ENCODE measurements around the gene LNP1. TPM values are rescaled to one million over a fixed set of nuclear protein-coding genes. Genes with fewer than 3 reads are reported as not detected.

The LNP1 gene
- total RNA-seq, 2 donors from 2014 or later = 0.73 to 3.4 TPM

DNA sequence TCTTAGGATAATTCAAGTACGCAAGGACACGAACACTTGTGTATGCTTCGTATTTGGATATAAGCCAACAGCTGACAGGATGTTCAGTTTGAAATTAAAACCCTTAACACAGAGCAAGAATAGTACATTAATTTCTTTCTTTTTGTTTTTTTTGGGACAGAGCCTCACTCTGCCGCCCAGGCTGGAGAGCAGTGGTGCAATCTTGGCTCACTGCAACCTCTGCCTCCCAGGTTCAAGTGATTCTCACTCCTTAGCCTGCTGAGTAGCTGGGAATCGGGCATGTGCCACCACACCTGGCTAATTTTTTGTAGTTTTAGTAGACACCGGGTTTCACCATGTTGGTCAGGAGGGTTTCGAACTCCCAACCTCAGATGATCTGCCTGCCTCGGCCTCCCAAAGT is 32.9 kb upstream of the LNP1 start:
- no peak for TF ChIP-seq POLR2A (IDR thresholded peaks at IDR 0.05)
- TF ChIP-seq, protein P1, sequence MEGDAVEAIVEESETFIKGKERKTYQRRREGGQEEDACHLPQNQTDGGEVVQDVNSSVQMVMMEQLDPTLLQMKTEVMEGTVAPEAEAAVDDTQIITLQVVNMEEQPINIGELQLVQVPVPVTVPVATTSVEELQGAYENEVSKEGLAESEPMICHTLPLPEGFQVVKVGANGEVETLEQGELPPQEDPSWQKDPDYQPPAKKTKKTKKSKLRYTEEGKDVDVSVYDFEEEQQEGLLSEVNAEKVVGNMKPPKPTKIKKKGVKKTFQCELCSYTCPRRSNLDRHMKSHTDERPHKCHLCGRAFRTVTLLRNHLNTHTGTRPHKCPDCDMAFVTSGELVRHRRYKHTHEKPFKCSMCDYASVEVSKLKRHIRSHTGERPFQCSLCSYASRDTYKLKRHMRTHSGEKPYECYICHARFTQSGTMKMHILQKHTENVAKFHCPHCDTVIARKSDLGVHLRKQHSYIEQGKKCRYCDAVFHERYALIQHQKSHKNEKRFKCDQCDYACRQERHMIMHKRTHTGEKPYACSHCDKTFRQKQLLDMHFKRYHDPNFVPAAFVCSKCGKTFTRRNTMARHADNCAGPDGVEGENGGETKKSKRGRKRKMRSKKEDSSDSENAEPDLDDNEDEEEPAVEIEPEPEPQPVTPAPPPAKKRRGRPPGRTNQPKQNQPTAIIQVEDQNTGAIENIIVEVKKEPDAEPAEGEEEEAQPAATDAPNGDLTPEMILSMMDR (IDR thresholded peaks at IDR 0.05) = no peak
- no peak for TF ChIP-seq POLR2AphosphoS5 (IDR thresholded peaks at IDR 0.05)
- H3K27ac ChIP-seq = no peak overlapping the region
- H3K27me3 ChIP-seq (replicated peaks; ENCODE audit: insufficient read depth) = no peaks in the 10 kb centered on the region
- H3K4me1 ChIP-seq (replicated peaks) = no peaks in the 10 kb centered on the region
- peaks cover 2 to 5% of the 10 kb centered on the region in 2 donors for H3K36me3 ChIP-seq
- intact Hi-C loops (cut with DNase I) = no loop called here
- WGBS = 83% methylated on average over 8 of the region's 8 CpGs
- no peaks in the 10 kb centered on the region for H3K9me3 ChIP-seq
- no peak overlapping the region for H3K4me3 ChIP-seq
- no peak for DNase-seq (ENCODE audit: low spot score)

DNA sequence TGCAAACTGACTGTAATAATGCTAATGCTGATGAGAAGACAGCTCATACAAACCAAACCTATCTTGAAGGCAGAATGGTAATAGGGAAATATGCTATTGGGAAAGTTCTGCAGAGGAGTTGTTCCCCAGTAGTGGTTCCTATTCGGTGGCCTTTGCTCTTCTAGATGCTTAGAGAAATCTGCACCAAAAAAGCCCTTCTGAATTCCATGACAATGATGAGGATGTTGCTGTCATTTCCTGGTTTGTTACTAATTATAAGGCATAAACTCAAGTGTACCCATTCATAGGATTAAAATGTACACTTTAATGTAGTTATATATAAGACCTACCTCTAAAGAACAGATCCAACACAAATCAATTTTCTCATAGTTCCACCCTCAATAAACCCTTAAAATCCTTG is 30.6 kb upstream of the LNP1 start:
- Histone ChIP-seq H3K36me3 (peaks cover 2 to 5% of the 10 kb centered on the region in 2 donors), H3K4me1 (replicated peaks) (no peaks in the 10 kb centered on the region), H3K27me3 (replicated peaks; ENCODE audit: insufficient read depth) (no peaks in the 10 kb centered on the region), H3K4me3 (no peak overlapping the region), H3K9me3 (no peaks in the 10 kb centered on the region), H3K27ac (no peak overlapping the region)
- no peak for TF ChIP-seq POLR2AphosphoS5 (IDR thresholded peaks at IDR 0.05)
- TF ChIP-seq, protein P1 (IDR thresholded peaks at IDR 0.05) = no peak
- TF ChIP-seq POLR2A (IDR thresholded peaks at IDR 0.05) = no peak
- 97% methylated on average over 1 of the region's 1 CpG for WGBS
- DNase-seq (ENCODE audit: low spot score) = no peak
- intact Hi-C loops (cut with DNase I) = no loop called here

DNA sequence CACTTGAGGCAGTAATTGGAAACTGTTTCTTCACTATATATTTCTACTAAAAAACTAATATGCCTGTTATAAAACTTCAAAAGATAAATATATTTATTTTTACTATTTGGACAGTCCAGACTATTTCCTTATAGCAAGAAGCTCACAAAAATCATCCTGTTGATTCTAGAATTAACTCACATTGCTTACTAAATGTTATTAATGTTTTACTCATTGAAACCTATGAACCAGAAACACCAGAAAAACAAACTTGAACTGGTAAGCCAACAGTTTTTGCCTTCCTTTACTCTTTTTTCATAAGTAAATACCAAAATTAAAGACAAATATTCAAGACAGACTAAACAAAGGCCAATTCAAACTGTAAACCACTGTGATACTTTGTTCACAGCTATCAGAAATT is 26.8 kb upstream of the LNP1 start:
- peaks cover 0 to 2% of the 10 kb centered on the region in 2 donors for H3K36me3 ChIP-seq
- H3K27me3 ChIP-seq (replicated peaks; ENCODE audit: insufficient read depth) = no peaks in the 10 kb centered on the region
- no peak overlapping the region for H3K4me3 ChIP-seq
- intact Hi-C loops (cut with DNase I) = no loop called here
- H3K9me3 ChIP-seq = no peaks in the 10 kb centered on the region
- H3K4me1 ChIP-seq (replicated peaks) = no peaks in the 10 kb centered on the region
- no peak overlapping the region for H3K27ac ChIP-seq
- TF ChIP-seq POLR2A (IDR thresholded peaks at IDR 0.05) (no peak), POLR2AphosphoS5 (IDR thresholded peaks at IDR 0.05) (no peak)
- TF ChIP-seq, protein P1 (IDR thresholded peaks at IDR 0.05) = no peak
- DNase-seq (ENCODE audit: low spot score) = no peak

DNA sequence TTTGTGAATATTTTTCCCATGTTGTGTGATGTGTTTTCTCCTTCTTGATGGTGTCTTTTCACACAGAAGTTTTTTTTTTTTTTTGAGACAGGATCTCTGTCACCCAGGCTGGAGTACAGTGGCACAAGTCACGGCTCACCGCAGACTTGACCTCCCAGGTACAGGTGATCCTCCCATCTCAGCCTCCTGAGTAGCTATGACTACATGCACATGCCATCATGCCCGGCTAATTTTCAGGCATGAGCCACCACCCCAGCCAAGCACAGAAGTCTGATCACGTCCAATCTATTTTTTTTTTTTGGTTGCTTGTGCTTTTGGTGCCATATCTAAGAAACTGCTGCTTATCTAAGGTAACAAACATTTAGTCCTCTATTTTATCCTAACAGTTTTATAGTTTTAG is 25.0 kb upstream of the LNP1 start:
- Histone ChIP-seq H3K9me3 (no peaks in the 10 kb centered on the region), H3K4me3 (no peak overlapping the region), H3K27me3 (replicated peaks; ENCODE audit: insufficient read depth) (no peaks in the 10 kb centered on the region), H3K36me3 (no peaks in the 10 kb centered on the region), H3K4me1 (replicated peaks) (no peaks in the 10 kb centered on the region), H3K27ac (no peak overlapping the region)
- TF ChIP-seq, protein P1 (IDR thresholded peaks at IDR 0.05) = no peak
- TF ChIP-seq POLR2AphosphoS5 (IDR thresholded peaks at IDR 0.05) (no peak), POLR2A (IDR thresholded peaks at IDR 0.05) (no peak)
- intact Hi-C loops (cut with DNase I) = no loop called here
- DNase-seq (ENCODE audit: low spot score) = no peak
- 98% methylated on average over 4 of the region's 4 CpGs for WGBS

DNA sequence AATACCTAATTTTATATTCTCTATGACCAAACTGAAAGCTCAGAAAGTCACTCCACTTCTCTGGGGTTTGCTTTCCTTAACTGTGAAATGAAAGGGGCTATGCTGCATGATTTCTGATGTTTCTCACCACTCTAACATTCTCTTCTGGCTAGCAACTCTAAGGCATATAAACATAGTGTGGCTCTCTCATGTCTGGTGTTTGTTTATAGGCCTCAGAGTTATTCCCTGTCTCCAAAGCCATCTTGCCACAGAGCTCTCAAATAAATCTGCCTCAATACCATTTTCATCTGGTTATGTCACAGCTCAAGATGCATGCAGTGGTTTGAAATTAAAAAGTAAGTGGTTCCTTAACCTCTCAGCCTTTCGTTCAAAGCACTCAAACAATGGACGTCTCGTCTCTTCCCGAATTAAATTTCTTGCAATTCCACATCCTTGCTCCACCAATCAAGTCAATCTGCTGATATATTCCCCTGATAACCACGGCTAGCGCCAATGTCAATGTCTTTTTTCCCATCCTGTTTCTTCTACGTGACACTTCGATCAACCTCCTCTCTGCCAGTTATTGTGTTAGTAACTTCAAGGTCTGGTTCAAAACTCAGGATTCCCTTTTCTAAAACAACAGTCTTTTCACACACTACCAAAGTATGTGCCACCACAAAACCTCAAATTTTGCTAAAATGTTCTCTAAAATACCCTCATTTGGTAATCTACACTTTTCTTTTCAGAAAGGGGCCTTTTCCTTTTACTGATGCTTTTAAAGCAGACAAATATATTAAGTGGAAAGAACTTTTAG is 16.4 kb upstream of the LNP1 start:
- Histone ChIP-seq H3K4me3 (no peak overlapping the region), H3K36me3 (no peaks in the 10 kb centered on the region), H3K4me1 (replicated peaks) (no peaks in the 10 kb centered on the region), H3K27ac (no peak overlapping the region), H3K9me3 (no peaks in the 10 kb centered on the region), H3K27me3 (replicated peaks; ENCODE audit: insufficient read depth) (no peaks in the 10 kb centered on the region)
- no peak for DNase-seq (ENCODE audit: low spot score)
- intact Hi-C loops (cut with DNase I) = no loop called here
- TF ChIP-seq POLR2A (IDR thresholded peaks at IDR 0.05) = no peak
- TF ChIP-seq, protein P1 (IDR thresholded peaks at IDR 0.05) = no peak
- no peak for TF ChIP-seq POLR2AphosphoS5 (IDR thresholded peaks at IDR 0.05)
- WGBS = 95% methylated on average over 8 of the region's 8 CpGs
